ENCODE measurements around the gene UAP1L1.

UAP1L1 gene

GRCh38 chr9:137097761-137098462, 20.6 kb downstream of the UAP1L1 start:
- no peak for DNase-seq (ENCODE audit: low spot score)

GRCh38 chr9:137099231-137099630, 21.9 kb downstream of the UAP1L1 start:
- DNase-seq (ENCODE audit: low spot score) = no peak

DNA sequence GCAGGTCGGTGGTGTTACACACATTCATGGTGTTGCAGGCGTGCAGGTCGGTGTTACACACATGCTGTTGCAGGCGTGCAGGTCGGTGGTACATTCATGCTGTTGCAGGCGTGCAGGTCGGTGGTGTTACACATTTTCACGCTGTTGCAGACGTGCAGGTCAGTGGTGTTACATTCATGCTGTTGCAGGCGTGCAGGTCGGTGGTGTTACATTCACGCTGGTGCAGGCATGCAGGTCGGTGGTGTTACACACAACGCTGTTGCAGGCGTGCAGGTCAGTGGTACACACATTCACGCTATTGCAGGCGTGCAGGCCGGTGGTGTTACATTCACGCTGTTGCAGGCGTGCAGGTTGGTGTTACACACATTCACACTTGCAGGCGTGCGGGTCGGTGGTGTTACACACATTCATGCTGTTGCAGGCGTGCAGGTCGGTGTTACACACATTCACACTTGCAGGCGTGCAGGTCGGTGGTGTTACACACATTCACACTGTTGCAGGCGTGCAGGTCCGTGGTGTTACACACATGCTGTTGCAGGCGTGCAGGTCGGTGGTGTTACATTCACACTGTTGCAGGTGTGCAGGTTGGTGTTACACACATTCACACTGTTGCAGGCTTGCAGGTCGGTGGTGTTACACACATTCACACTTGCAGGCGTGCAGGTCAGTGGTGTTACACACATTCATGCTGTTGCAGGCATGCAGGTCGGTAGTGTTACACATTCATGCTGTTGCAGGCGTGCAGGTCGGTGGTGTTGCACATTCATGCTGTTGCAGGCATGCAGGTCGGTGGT, 26.1 kb downstream of the UAP1L1 start:
- no peak for DNase-seq (ENCODE audit: low spot score)

DNA sequence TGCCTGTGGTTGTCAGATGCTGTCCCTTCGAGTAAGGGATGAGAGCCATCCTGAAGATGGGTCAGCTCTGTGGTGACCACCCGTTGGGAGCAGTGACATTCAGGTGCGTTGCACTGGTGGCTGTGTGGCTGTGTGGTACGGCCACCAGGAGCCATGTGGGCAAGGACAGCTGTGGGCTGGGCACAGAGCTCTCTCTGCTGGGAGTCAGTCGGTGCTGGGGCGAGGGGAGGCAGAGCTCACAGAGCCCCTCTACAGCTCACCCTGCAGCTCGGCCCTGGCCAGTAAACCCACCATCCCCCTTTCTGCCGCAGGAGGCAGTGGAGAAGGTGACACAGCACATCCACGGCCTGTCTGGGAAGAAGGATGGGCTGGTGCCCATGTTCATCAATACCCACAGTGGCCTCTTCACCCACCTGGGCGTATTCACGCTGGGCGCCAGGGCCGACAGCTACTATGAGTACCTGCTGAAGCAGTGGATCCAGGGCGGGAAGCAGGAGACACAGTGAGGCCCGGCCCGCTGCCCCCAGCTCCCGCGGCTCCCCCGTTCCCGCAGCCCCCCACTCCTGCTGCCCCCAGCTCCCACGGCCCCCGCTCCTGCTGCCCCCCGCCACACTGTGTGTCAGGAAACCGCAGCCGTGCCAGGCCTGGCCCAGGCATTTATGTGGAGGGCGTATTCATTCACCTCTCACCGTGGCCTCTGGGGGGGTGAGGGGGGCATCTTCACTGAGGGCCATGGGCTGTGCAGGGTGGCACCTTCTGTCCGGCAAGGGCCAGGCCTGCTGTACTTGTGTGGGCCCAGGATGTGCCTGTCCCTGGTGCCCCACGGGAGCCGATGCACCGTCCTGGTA, 28.7 kb downstream of the UAP1L1 start:
- DNase-seq (ENCODE audit: low spot score) = no peak

DNA sequence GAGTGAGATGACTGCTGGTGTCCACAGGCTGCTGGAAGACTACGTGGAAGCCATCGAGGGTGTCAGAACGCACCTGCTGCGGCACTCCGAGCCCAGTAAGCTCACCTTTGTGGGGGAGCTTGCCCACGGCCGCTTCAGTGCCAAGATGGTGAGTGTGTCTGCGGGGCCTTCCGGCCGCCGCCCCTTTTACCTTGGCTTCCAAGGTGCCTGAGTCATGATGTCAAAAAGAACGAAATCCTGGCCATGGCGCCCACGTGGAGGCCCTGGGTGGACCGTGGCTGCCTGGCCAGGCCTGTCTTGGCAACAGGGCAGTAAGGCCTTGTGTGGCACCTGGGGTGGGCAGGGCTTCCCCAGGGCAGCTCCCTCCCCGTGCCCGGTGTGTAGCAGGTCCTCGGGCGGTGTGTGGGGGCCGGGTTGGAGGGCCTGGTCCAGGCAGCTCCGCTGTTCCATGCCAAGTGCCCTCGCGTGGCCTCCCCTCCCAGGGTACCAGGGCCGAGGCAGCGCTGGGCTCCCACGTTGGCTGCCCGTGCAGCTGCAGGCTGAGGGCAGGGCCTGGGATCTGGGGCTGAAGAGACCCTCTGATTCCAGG, 29.4 kb downstream of the UAP1L1 start:
- DNase-seq (ENCODE audit: low spot score) = no peak

GRCh38 chr9:137107312-137107921, 30.1 kb downstream of the UAP1L1 start:
- no peak for DNase-seq (ENCODE audit: low spot score)

DNA sequence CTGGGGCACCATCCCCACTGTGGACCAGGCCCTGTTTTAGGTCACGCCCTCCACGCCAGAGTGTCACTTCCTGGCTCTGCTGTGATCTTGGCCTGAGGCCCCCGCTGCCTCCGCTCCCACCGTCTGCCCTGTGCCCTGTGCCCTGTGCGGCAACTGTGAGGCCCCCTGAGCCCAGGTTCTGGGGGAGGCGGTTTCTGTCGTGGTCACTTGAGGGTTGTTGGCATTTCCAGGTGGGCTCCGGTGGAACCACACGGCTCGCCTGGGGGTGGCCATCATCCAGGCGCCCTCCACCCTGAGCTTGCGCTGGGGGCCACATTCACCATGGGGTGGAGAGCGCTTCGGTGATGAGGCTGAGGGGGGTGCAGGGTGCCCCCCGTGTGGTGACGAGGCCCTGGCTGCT, 30.7 kb downstream of the UAP1L1 start:
- no peak for DNase-seq (ENCODE audit: low spot score)

DNA sequence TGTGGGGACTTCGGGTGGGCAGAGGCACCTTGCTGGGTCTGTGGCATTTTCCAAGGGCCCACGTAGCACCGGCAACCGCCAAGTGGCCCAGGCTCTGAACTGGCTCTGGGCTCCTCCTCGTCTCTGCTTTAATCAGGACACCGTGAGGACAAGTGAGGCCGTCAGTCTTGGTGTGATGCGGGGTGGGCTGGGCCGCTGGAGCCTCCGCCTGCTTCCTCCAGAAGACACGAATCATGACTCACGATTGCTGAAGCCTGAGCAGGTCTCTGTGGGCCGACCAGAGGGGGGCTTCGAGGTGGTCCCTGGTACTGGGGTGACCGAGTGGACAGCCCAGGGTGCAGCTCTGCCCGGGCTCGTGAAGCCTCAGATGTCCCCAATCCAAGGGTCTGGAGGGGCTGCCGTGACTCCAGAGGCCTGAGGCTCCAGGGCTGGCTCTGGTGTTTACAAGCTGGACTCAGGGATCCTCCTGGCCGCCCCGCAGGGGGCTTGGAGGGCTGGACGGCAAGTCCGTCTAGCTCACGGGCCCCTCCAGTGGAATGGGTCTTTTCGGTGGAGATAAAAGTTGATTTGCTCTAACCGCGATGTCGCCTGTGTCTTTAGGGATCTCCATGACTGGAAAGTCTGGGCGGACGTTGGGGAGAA, 31.4 kb downstream of the UAP1L1 start:
- DNase-seq (ENCODE audit: low spot score) = no peak

DNA sequence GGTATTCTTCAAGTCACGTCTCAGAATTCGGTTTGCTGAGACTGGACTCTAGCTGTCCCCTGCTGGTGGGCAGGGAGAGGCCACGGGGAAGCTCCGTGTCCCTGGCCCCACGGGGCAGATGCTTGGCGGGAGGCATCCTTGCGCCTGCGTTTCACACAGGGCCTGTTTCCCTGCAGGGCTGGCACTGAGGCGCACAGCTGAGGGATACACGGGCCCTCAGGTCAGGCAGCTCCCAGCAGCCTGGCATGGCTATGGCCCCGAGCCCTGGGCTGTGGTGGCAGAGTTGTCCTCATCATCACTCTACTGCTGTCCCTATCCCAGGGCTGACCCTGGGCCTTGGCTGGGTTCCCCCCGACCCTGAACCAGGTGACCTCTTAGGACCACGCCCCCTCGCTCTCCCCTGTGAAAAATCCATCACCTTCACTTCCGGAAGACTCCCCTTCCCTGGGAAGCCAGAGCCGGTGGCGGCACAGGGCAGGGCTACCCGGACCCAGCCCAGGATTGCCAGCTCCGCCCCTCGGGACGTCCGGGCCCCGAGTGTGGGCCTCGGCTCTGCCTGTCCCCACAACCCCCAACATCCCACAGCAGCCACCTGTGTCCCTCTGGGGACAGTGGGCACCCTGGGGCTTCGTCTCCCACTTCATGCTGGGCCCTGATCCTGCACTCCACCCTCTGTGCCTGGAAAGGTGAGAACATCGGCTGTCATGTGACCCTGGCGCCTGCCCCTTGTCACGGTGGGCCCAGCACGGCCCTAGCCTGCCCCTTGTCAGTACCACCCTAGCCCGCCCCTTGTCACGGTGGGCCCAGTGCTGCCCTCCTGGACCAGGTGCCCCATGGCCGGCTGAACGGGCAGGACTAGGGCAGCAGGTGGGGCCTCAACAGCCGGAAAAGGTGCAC, 32.2 kb downstream of the UAP1L1 start:
- DNase-seq (ENCODE audit: low spot score) = no peak

GRCh38 chr9:137110147-137110910, 33.0 kb downstream of the UAP1L1 start:
- DNase-seq (ENCODE audit: low spot score) = no peak

GRCh38 chr9:137110911-137111787, 33.8 kb downstream of the UAP1L1 start:
- DNase-seq (ENCODE audit: low spot score) = no peak

DNA sequence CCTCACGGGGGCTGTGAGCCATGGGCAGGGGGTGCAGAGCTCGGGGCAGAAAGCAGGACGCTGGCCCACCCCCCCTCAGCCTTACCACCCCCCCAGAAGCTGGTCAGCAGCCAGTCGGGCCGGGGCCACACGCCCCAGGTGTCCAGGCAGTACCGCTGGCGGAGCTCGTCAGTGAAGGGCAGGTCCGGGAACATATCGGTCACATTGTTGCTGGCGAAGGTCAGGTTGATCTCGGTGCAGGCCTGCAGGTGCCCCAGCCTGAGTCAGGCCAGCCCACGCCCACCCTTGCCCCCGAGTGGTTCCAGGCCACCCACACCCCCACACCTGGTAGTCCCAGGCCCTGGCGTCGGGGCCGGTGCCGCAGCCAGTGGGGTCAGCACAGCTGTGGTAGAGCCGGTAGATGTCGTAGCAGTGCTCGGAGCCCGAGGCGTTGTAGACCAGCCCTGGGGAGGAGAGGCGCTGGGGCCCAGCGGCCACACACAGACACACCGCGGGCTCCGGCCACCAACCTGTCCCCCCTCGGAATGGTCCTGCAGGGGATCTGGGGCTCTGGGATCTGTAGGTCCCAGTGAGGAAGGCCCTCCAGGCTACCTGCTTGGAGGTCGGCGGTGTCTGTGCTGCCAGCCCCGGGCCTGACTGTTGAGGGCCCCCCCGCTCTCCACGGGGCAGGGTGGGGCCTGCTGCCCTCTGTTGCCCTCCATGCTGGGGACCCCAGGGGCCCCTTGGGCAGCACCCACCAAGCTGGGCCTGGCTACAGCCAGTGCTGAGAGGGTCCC, 34.7 kb downstream of the UAP1L1 start:
- no peak for DNase-seq (ENCODE audit: low spot score)

GRCh38 chr9:137112564-137113384, 35.5 kb downstream of the UAP1L1 start:
- DNase-seq (ENCODE audit: low spot score) = no peak

DNA sequence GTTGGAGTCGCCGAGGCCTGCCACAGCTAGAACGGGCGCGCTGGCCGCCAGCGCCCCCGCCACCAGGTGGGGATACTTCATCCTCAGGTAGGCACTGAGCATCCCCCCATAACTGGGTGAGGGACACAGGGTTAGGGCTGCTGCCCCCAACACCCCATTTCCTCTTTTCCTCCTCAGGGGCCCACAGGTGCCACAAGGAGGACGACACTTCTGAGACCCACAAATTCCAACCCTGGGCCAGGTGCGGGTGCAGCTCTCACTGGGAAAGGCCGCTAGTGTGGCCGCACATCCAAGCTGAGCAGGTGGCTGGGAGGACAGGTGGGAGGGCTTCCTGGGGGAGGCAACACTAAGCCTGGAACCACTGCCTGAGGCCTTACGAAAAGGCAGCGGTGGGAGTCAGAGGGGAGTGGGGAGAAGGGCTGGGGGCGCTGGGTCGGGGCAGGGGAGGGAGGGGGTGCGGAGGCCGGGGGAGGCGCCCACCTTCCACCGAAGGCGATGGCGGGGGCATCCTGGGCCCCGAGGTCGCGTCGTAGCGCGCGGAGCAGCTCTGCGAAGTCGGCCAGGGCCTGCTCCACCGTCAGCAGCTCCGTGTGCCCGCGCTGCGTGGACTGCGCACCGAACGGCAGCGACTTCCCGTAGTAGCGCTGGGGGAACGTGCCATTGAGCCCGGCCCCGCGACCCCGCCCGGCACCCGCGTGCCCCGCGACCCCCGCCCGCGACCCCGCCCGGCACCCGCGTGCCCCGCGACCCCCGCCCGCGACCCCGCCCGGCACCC, 36.3 kb downstream of the UAP1L1 start:
- DNase-seq (ENCODE audit: low spot score) = peak; percentile 50

GRCh38 chr9:137114220-137114612, 36.9 kb downstream of the UAP1L1 start:
- peak; percentile 39 for DNase-seq (ENCODE audit: low spot score)
